Mesenchymal stem cell (in vitro differentiated cells and primary cell): Measurements from ENCODE around the gene CD163L1.
A peak's percentile ranks its signal among the peaks of the same experiment; 100 is the strongest.
"Not testable (repeated sequence)": the region's sequence is repeated elsewhere in the genome, so short reads cannot be mapped to it uniquely, and the experiment has no call there.

ENCODE experiments used
- DNase-seq: peaks from one replicate; pipeline ENCODE4 v3.0.0-alpha.2; 2013
- H2AFZ ChIP-seq: one replicate; pipeline ENCODE4 v1.6.1; 2013; ENCODE audit warnings: low read depth, mild to moderate bottlenecking, control low read depth, inconsistent platforms, low read length, moderate library complexity
- H2AK5ac ChIP-seq: 2 replicates; pipeline ENCODE4 v1.6.1; 2013; ENCODE audit warnings: low read length, moderate library complexity, mild to moderate bottlenecking, inconsistent platforms; ENCODE audit not compliant: severe bottlenecking
- H2BK120ac ChIP-seq: one replicate; pipeline ENCODE4 v1.6.1; 2013; ENCODE audit warnings: low read depth, mild to moderate bottlenecking, inconsistent platforms, low read length, moderate library complexity
- H2BK12ac ChIP-seq, 2 experiments: one replicate each; pipeline ENCODE4 v1.6.1; 2013; ENCODE audit warnings: inconsistent platforms in 2 of 2, low read length in 2 of 2, mild to moderate bottlenecking in 2 of 2, moderate library complexity in 2 of 2, control low read depth in 1 of 2
- H2BK15ac ChIP-seq: one replicate; pipeline ENCODE4 v1.6.1; 2013; ENCODE audit warnings: mild to moderate bottlenecking, low read depth, inconsistent platforms; ENCODE audit not compliant: poor library complexity, severe bottlenecking
- H2BK5ac ChIP-seq: 2 replicates; pipeline ENCODE4 v1.6.1; 2013; ENCODE audit warnings: low read depth, mild to moderate bottlenecking, low read length, control low read depth, inconsistent platforms; ENCODE audit not compliant: poor library complexity, severe bottlenecking
- H3K14ac ChIP-seq, 2 experiments: one replicate each; pipeline ENCODE4 v1.6.1; 2013; ENCODE audit warnings: inconsistent platforms in 2 of 2, low read length in 2 of 2, control low read depth in 1 of 2, mild to moderate bottlenecking in 1 of 2, moderate library complexity in 1 of 2
- H3K18ac ChIP-seq, 2 experiments: one replicate each; pipeline ENCODE4 v1.6.1; 2013; ENCODE audit warnings: inconsistent platforms in 2 of 2, low read length in 2 of 2, control low read depth in 1 of 2, low read depth in 1 of 2, mild to moderate bottlenecking in 1 of 2
- H3K23ac ChIP-seq, 2 experiments: one replicate each; pipeline ENCODE4 v1.6.1; 2013; ENCODE audit warnings: inconsistent platforms in 2 of 2, low read length in 2 of 2, mild to moderate bottlenecking in 2 of 2, moderate library complexity in 2 of 2, control low read depth in 1 of 2
- H3K27ac ChIP-seq: 2 replicates; pipeline ENCODE4 v1.5.1; 2013; ENCODE audit warnings: mild to moderate bottlenecking, moderate library complexity, low read length, control low read depth, inconsistent platforms; ENCODE audit not compliant: poor library complexity, severe bottlenecking
- H3K27me3 ChIP-seq, 2 experiments: 2 replicates each; pipeline versions ENCODE4 v1.6.1 to v1.7.0; 2013; ENCODE audit warnings: low read length in 2 of 2, mild to moderate bottlenecking in 2 of 2, moderate library complexity in 2 of 2, control low read depth in 1 of 2, inconsistent platforms in 1 of 2; ENCODE audit not compliant: control insufficient read depth in 1 of 2, insufficient read depth in 1 of 2
- H3K36me3 ChIP-seq, 2 experiments: 2 replicates each; pipeline versions ENCODE4 v1.6.1 to v1.7.0; 2013; ENCODE audit warnings: low read length in 2 of 2, control low read depth in 1 of 2, inconsistent platforms in 1 of 2, low read depth in 1 of 2, mild to moderate bottlenecking in 1 of 2; ENCODE audit not compliant: insufficient read depth in 2 of 2, control insufficient read depth in 1 of 2
- H3K4ac ChIP-seq, 2 experiments: one replicate each; pipeline ENCODE4 v1.6.1; 2013; ENCODE audit warnings: inconsistent platforms in 2 of 2, low read length in 2 of 2, mild to moderate bottlenecking in 2 of 2, moderate library complexity in 2 of 2, control low read depth in 1 of 2, low read depth in 1 of 2
- H3K4me1 ChIP-seq: 2 replicates; pipeline ENCODE4 v1.6.1; 2013; ENCODE audit warnings: low read depth, low read length, control low read depth; ENCODE audit not compliant: control insufficient read depth, insufficient read depth
- H3K4me2 ChIP-seq: 2 replicates; pipeline ENCODE4 v1.6.1; 2013; ENCODE audit warnings: low read length, mild to moderate bottlenecking, inconsistent platforms; ENCODE audit not compliant: poor library complexity, severe bottlenecking
- H3K4me3 ChIP-seq, 2 experiments: 2 replicates each; pipeline versions ENCODE4 v1.5.1 to v1.7.0; 2013; ENCODE audit warnings: low read length in 2 of 2, mild to moderate bottlenecking in 2 of 2, control low read depth in 1 of 2, low read depth in 1 of 2; ENCODE audit not compliant: insufficient read depth in 1 of 2
- H3K79me1 ChIP-seq: replicated peaks from 2 replicates; pipeline ENCODE4 v1.6.1; 2013; ENCODE audit warnings: mild to moderate bottlenecking, control low read depth, low read length, inconsistent platforms; ENCODE audit not compliant: poor library complexity, severe bottlenecking
- H3K9ac ChIP-seq: 2 replicates; pipeline ENCODE4 v1.7.0; 2013; ENCODE audit warnings: mild to moderate bottlenecking, low read length, moderate library complexity
- H3K9me3 ChIP-seq: 2 replicates; pipeline ENCODE4 v1.7.0; 2013; ENCODE audit warnings: mild to moderate bottlenecking, low read length; ENCODE audit not compliant: control insufficient read depth
- H4K8ac ChIP-seq: one replicate; pipeline ENCODE4 v1.6.1; 2013; ENCODE audit warnings: inconsistent platforms, mild to moderate bottlenecking, low read length, moderate library complexity
- H4K91ac ChIP-seq: one replicate; pipeline ENCODE4 v1.6.1; 2013; ENCODE audit warnings: mild to moderate bottlenecking, low read length, inconsistent platforms
- WGBS: methylation state at CpG from one replicate; pipeline ENCODE4 v1.1.7; 2013; ENCODE audit warnings: mixed read lengths; 5-methylcytosine and 5-hydroxymethylcytosine counted together

CD163L1 gene

GRCh38 chr12:7444537-7444936, 584 bp upstream of the CD163L1 start:
- no peak overlapping the region for H2AK5ac ChIP-seq
- WGBS: 84% methylated on average over 3 of the region's 4 CpGs
- no peak overlapping the region for H3K14ac ChIP-seq
- no peak overlapping the region for H4K91ac ChIP-seq
- no peak overlapping the region for H2BK120ac ChIP-seq
- H2BK15ac ChIP-seq: no peak overlapping the region
- DNase-seq: no peak
- no peaks in the 10 kb centered on the region for H3K36me3 ChIP-seq
- H3K27me3 ChIP-seq: no peaks in the 10 kb centered on the region
- no peak overlapping the region for H2BK12ac ChIP-seq
- H2BK5ac ChIP-seq: no peak overlapping the region
- no peaks in the 10 kb centered on the region for H3K9me3 ChIP-seq
- H3K4ac ChIP-seq: no peak overlapping the region
- H3K27ac ChIP-seq: no peak overlapping the region
- H3K23ac ChIP-seq: no peak overlapping the region
- H4K8ac ChIP-seq: no peak overlapping the region
- no peak overlapping the region for H3K4me3 ChIP-seq
- no peak overlapping the region for H3K18ac ChIP-seq
- no peak overlapping the region for H3K4me2 ChIP-seq
- H3K9ac ChIP-seq: no peak overlapping the region
- H3K79me1 ChIP-seq: no peaks in the 10 kb centered on the region
- peaks cover 6% of the 10 kb centered on the region for H3K4me1 ChIP-seq
- H2AFZ ChIP-seq: no peak overlapping the region

DNA sequence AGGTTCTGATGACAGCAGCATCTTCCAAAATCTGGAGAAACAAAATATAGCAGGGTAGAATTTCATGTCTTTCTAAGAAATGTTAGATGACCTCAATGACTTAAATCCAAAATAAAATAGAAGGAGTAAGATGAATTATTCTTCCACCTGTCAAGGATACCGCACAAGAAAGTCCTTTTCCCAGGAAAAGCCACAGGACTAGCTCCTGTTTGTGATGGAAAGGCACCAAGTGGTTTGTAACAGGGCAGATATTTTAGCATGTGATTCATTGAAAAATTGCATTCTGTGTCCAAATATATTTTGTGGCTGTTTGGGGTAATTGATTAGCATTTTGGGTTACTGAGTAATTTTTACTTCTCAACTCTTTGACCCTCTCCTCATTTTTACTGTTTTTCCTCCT, 2.7 kb downstream of the CD163L1 start:
- no peak overlapping the region for H2BK12ac ChIP-seq
- no peak overlapping the region for H2AK5ac ChIP-seq
- no peak overlapping the region for H3K23ac ChIP-seq
- no peaks in the 10 kb centered on the region for H3K79me1 ChIP-seq
- H3K27ac ChIP-seq: no peak overlapping the region
- H3K36me3 ChIP-seq: no peaks in the 10 kb centered on the region
- no peak overlapping the region for H2BK5ac ChIP-seq
- no peak overlapping the region for H4K91ac ChIP-seq
- H3K14ac ChIP-seq: no peak overlapping the region
- H3K9ac ChIP-seq: no peak overlapping the region
- H3K9me3 ChIP-seq: no peaks in the 10 kb centered on the region
- peaks cover 6% of the 10 kb centered on the region for H3K4me1 ChIP-seq
- no peak overlapping the region for H2BK15ac ChIP-seq
- H4K8ac ChIP-seq: no peak overlapping the region
- WGBS: 100% methylated on average over 1 of the region's 1 CpG
- H2BK120ac ChIP-seq: no peak overlapping the region
- no peak overlapping the region for H3K4me3 ChIP-seq
- no peak overlapping the region for H3K4me2 ChIP-seq
- H3K18ac ChIP-seq: no peak overlapping the region
- H3K27me3 ChIP-seq: no peaks in the 10 kb centered on the region
- H3K4ac ChIP-seq: no peak overlapping the region
- H2AFZ ChIP-seq: no peak overlapping the region
- no peak for DNase-seq

DNA sequence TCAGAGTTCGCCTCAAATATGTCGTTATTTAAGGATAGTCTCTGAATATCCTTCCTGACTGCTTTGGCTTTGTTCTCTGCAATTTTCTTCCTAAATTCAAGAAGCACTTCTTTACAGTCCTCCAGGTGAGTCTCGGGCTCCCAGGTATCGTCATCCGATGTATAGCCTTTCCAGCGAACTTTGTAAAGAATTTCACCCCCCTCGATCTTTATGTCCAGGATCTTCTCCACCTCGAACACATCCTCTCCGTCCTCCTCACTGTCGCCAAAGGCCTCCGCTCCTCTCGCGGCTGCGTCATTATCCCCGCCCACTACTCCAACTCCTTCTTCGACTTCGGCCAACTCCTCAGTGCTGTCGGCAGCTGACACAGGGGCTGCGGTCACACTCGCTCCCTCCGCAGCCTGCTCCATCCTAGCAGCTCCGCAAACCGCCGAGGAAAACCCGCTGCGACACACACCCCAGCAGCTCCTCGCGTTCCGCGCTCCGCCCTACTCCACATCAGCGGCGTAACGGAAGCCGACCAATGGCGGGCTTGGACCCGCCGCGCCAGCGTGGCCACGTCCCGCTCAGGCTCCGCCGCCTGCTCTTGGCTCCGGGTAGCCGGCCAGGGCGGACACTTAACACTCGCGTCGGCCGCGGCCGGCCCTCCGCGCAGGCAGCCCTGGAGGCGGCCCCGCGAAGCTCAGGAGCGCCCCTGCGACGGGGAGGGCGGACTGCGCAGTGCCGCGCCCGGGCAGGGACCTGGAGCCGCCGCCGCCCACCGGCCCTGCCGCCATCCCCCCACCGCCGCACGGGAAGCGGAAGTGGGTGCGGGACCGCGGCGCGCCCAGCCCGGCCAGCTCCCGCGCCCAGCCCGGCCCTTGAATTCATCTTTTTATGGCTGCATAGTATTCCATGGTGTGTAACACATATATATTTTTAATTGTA, 4.1 kb downstream of the CD163L1 start:
- peak overlapping the region; percentile 12 for H2BK5ac ChIP-seq
- H2BK120ac ChIP-seq: peak overlapping the region; percentile 79
- peak overlapping the region; percentile 83 for H4K91ac ChIP-seq
- no peaks in the 10 kb centered on the region for H3K79me1 ChIP-seq
- H3K9me3 ChIP-seq: no peaks in the 10 kb centered on the region
- peaks cover 6% of the 10 kb centered on the region for H3K4me1 ChIP-seq
- peak overlapping the region in 1 of 2 experiments; percentile 17 for H3K4ac ChIP-seq
- H3K4me3 ChIP-seq: peak overlapping the region; percentile 62 to 73
- H3K4me2 ChIP-seq: peak overlapping the region; percentile 41
- no peaks in the 10 kb centered on the region for H3K27me3 ChIP-seq
- peak overlapping the region in 1 of 2 experiments; percentile 97 for H3K14ac ChIP-seq
- peak overlapping the region; percentile 75 for H3K9ac ChIP-seq
- peak; percentile 75 for DNase-seq
- no peak overlapping the region for H2BK12ac ChIP-seq
- peak overlapping the region; percentile 93 for H2BK15ac ChIP-seq
- H3K18ac ChIP-seq: peak overlapping the region; percentile 73 to 88
- H3K27ac ChIP-seq: no peak overlapping the region
- WGBS: 8% methylated on average over 69 of the region's 84 CpGs
- no peak overlapping the region for H3K23ac ChIP-seq
- H2AFZ ChIP-seq: peak overlapping the region; percentile 95
- H4K8ac ChIP-seq: peak overlapping the region; percentile 93
- H2AK5ac ChIP-seq: no peak overlapping the region
- no peaks in the 10 kb centered on the region for H3K36me3 ChIP-seq

GRCh38 chr12:7438291-7438995, 5.5 kb downstream of the CD163L1 start:
- not testable (repeated sequence) for H3K79me1 ChIP-seq, H3K27ac ChIP-seq, DNase-seq, H4K8ac ChIP-seq, H2AFZ ChIP-seq, H3K23ac ChIP-seq, H2BK5ac ChIP-seq, H4K91ac ChIP-seq, H3K36me3 ChIP-seq, H2BK120ac ChIP-seq, H3K14ac ChIP-seq, H2AK5ac ChIP-seq, H3K4ac ChIP-seq, H2BK15ac ChIP-seq, H3K4me3 ChIP-seq, H2BK12ac ChIP-seq, H3K4me1 ChIP-seq, H3K27me3 ChIP-seq, H3K18ac ChIP-seq, H3K4me2 ChIP-seq, H3K9me3 ChIP-seq, H3K9ac ChIP-seq
- WGBS: 67% methylated on average over 8 of the region's 8 CpGs
